Measurements from ENCODE around the gene SNX32.
"Not testable (repeated sequence)": the region's sequence is repeated elsewhere in the genome, so short reads cannot be mapped to it uniquely, and the experiment has no call there.

Gene SNX32

GRCh38 chr11:65887723-65888162 is 54.0 kb downstream of the SNX32 start:
- no peak for DNase-seq

GRCh38 chr11:65888163-65888814 is 54.5 kb downstream of the SNX32 start, which contains the start of gene FIBP:
FIBP (minus strand) TSS chr11:65888471; CDS start chr11:65888418, 53 bp downstream.
- peak; percentile 99 for DNase-seq

DNA sequence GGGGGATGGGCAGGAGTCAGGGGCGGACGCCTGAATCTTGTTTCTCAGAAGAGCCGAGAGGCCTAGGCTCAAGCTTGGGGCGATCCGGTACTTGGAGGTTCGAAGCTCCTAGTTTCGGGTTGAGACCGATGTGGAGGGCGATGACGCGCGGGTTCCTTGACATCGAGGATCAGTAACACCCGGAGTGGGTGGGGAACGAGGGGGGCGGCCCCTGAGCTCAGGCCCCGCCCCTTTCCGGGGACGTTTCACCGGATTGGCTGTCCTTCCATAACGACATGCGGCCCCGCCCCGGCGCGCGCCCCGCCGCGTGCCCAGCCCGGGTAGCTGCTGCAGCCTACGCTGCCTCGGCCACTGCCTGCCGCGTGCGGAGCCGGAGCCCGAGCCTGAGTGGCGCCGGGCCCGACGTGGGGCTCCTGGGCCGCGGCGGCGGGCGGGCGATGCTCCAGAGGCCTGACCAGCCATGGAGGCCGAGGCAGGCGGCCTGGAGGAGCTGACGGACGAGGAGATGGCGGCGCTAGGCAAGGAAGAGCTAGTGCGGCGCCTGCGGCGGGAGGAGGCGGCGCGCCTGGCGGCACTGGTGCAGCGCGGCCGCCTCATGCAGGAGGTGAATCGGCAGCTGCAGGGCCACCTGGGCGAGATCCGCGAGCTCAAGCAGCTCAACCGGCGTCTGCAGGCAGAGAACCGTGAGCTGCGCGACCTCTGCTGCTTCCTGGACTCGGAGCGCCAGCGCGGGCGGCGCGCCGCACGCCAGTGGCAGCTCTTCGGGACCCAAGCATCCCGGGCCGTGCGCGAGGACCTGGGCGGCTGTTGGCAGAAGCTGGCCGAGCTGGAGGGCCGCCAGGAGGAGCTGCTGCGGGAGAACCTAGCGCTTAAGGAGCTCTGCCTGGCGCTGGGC is 56.8 kb downstream of the SNX32 start, which contains the start of gene CCDC85B:
Gene CCDC85B (plus strand): TSS at position 350 of the 895 bp plus-strand sequence. CDS start 111 bp downstream, at position 461.
- peak; percentile 97 for DNase-seq

GRCh38 chr11:65891219-65892136 is 57.7 kb downstream of the SNX32 start:
- no peak for DNase-seq

DNA sequence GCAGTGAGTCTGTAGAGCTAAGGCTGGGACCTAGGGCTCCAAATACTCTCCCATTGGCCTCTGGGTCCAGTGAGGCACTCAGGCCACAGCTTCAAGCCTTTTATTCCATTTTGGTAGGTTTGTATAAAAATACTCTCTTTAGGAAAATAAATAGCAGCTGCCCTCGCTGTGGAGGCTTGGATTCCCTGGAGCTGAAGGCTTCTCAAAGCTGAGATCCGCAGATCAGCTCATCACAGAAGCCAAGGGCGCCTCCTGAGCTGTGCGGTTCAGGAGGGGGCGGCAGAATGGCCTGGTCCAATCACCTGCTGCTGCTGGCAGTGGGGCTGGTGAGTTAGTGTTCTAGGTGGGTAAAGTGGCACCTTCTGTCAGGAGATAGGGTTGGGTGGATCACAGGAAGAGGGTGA is 58.4 kb downstream of the SNX32 start:
- DNase-seq: not testable (repeated sequence)

GRCh38 chr11:65892661-65893317 is 59.0 kb downstream of the SNX32 start:
- no peak for DNase-seq

GRCh38 chr11:65894034-65894591 is 60.4 kb downstream of the SNX32 start:
- no peak for DNase-seq

DNA sequence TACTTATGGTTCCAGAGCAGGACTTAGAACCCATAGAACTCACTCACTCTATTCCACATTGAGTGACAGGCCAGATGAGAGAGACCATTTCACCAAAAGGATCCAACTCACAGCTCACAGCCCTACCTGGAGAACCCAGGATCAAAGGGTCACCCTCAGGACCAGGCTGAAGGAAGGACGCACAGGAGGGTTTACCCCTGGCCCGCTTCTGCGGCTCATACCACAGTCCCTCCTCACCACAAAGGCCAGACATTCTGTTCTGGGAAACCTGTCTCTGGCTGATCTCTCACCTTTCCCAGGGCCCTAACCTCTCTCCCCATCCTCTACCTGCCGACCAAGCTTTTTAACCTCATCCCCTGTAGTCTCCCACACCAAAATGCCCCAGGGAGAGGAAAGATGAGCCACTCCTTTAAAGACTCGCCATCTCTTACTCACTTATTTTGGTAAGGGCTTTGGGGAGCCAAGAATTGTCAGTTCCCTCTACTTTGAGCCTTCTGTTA is 61.8 kb downstream of the SNX32 start:
- DNase-seq: no peak

DNA sequence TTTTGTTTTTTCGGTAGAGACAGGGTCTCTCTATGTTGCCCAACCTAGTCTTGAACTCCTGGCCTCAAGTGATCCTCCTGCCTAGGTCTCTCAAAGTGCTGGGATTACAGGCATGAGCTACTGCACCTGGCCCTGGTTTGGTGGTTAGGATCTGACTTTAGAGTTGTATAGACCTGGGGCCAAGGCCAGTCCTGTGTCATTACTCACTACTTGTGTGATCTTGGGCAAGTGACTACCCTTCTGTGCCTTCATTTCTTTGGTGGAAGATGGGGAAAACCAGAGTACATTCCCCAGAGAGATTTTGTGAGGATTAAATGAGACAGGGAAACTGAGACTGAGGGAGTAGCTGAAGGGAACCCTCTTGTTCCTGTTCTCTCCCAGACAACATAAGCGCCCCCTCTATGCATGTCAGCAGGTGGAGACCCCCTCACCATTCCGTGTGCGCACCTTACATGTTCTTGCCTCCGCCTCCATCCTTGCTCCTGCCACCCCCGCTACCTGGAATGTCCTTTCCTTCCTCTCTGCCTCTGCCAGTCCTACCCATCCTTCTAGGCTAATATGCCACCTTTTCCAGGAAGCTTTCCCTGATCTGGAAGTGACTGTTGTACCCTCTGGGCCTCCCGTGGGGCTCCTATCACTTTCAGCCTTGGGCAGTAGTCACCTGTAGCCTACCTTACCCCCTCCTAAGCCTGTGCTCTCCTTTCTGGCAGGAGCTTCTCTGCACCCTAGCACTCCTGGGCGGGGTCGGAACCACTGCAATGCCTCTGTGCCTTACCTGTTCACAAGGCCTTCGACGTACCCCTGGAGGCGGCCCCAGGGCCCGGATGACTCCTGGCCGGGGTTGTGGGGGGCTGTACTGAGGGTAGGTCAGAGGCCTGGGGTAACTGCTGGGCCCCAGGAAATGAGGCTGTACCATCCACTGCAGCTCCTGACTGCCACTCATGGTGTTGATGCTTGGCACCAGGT is 62.6 kb downstream of the SNX32 start:
- DNase-seq: no peak

GRCh38 chr11:65897020-65897471 is 63.3 kb downstream of the SNX32 start:
- no peak for DNase-seq

- DNase-seq: no peak
Measured at GRCh38 chr11:65898656-65899355, 65.0 kb downstream of the SNX32 start.

DNA sequence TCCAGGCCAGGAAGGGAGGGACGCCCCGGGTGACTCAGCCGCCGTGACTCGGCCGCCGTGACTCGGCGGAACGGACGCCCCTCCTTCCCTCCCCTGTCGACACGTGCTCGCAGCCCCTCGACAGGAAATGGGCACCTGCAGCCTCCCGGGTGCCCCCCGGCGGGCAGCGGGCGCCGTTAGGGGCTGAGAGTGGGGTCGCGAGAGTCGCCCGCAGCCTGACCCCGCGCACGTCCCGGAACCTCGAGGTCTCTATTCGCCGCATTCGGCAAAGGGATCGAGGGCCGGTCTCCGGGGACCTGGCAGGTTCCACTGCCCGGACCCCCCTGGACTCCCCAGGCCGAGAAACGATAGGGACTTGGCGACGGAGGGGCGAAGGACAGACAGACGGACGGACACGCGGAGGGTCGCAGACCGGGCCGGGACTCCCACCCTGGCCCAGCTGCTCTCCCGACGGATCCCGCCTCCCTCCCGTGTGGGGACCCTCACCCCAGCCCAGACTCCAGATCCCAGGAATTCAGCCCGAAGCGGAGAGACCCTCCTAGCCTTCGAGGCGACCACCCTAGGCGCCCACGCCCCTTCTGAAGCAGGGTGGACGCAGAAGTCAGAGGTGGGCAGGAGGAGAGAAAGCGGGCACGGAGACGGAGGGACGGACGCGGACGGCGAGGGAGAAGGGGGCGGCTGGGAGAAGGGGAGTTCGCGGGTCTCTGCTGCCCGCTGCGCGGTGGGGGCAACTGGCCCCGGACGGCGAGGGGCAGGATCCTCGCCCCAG is 65.8 kb downstream of the SNX32 start:
- DNase-seq: peak; percentile 92

DNA sequence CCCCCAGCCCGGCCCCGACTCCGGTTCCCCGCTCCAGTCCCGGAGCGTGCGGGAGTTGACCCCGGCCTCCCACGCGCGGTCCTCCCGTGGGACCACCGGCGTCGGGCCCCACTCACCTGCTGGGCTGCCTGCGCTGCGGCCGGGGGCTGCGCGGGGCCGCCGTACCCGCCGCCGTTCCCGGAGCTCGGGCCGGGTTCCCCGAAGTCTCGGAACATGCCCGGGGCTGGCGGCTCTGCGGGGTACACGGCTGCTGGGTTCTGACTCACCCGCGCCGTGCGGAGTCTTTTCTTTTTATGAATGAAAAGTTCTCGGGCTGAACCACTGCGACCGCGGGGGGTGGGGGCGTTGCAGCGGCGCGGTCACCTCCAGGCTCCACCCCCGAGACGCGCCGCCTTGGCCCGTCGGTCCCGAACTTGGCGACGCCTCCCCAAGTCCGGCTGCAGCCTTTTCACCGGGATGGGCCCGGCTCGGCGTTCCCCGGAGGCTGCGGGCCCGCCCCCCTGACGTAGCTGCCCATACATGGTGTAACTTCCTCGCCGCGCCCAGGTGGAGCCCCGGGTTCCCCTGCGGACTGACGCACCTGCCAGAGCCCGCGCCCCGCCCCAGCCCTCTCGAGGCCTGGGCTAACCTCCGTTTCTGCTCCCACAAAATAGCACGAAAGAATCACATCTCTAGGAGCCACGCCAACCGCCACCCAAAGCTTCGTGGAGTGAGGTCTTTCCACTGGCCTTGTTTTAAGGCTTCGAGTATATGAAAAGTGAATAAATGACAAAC is 66.5 kb downstream of the SNX32 start, which contains the start of gene FOSL1:
Gene FOSL1 (minus strand): TSS at position 264 of the 774 bp plus-strand sequence. CDS start 49 bp downstream, at position 215.
- DNase-seq: peak; percentile 97

- DNase-seq: no peak
Measured at GRCh38 chr11:65900899-65901180, 67.1 kb downstream of the SNX32 start.

DNA sequence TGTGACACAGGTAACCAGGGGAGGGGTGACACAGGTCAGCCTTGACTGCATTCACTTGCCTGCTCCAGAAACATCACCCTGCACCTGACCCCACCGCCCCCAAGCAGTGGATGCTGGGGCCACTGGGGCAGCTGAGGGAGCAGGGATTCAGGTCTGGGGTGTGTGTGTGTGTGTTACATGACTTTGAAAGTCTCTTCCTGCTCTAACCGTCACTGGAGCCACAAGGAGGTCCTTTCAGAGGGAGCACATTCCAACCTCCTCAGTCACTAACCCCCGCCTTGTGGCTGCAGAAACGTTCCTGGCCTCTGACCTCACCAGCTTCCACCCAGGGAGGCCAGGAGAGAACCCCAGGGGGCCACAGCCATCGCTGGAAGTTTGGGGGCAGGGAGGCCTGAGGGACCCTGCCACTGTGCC is 69.3 kb downstream of the SNX32 start:
- DNase-seq: peak; percentile 96
